ENCODE measurements around the gene ATP1B1. TPM values are rescaled to one million over a fixed set of nuclear protein-coding genes. Genes with fewer than 3 reads are reported as not detected.

Gene ATP1B1
- total and polyA plus RNA-seq, 2 of the 8 experiments (the other 6 are each of a cell fraction or from before 2014, with no cell fraction given): 16.3 to 76.5 TPM

GRCh38 chr1:169126335-169126734, 19.8 kb downstream of the ATP1B1 start (continued):
- no peak for TF ChIP-seq TBP (IDR thresholded peaks at IDR 0.05; ENCODE audit: low read depth, low read length)
- TF ChIP-seq CHD2 (IDR thresholded peaks at IDR 0.05; ENCODE audit: low read length): no peak
- TF ChIP-seq MAFK (IDR thresholded peaks at IDR 0.05; ENCODE audit: low read depth, low read length): no peak

Data from H1 (cell line).